Left ventricle myocardium inferior (tissue), 1 donor: ENCODE results near the gene FKBP15. TPM values are rescaled to one million over a fixed set of nuclear protein-coding genes. Genes with fewer than 3 reads are reported as not detected.

Source experiments
- DNase-seq: peaks from one replicate; pipeline ENCODE4 v3.0.0-alpha.2; 2020
- H3K27ac ChIP-seq: fragments of 200-600 bp; replicated peaks from 2 replicates; pipeline ENCODE4 v1.8.0; 2021
- H3K27me3 ChIP-seq: fragments of 200-600 bp; 2 replicates; pipeline ENCODE4 v1.8.0; 2021; ENCODE audit warnings: low read depth
- H3K36me3 ChIP-seq: fragments of 200-600 bp; 2 replicates; pipeline ENCODE4 v1.8.0; 2021
- H3K4me1 ChIP-seq: fragments of 200-600 bp; 2 replicates; pipeline ENCODE4 v1.8.0; 2021
- H3K4me3 ChIP-seq: fragments of 200-600 bp; 2 replicates; pipeline ENCODE4 v1.8.0; 2021; ENCODE audit warnings: mild to moderate bottlenecking, moderate library complexity
- H3K9me3 ChIP-seq: fragments of 200-600 bp; replicated peaks from 2 replicates; pipeline ENCODE4 v1.8.0; 2021
- intact Hi-C: fragments of 100-400 bp; cut with micrococcal nuclease; formaldehyde crosslinking; loops from one replicate; pipeline ENCODE4 v1.11.0; 2022
- total RNA-seq: library from RNA; stranded (reverse); fragmentation: NEBNext Ultra II Directional; extraction: Animal tissue kit (Norgen Biotek cat#: 25700); gene quantifications from one replicate; pipeline ENCODE4 v1.2.1, GENCODE V29; 2021
- TF ChIP-seq, protein P1 (sequence below): fragments of 200-600 bp; IDR thresholded peaks from 2 replicates; pipeline ENCODE4 v1.8.0; 2021; ENCODE audit warnings: antibody characterized with exemption, mild to moderate bottlenecking, borderline replicate concordance
- donor health status: DM: no; HTN: yes; CAD: no; lungs with severe emphysema.

Gene FKBP15
- total RNA-seq, 1 donor from 2014 or later, result 19.0 TPM

DNA sequence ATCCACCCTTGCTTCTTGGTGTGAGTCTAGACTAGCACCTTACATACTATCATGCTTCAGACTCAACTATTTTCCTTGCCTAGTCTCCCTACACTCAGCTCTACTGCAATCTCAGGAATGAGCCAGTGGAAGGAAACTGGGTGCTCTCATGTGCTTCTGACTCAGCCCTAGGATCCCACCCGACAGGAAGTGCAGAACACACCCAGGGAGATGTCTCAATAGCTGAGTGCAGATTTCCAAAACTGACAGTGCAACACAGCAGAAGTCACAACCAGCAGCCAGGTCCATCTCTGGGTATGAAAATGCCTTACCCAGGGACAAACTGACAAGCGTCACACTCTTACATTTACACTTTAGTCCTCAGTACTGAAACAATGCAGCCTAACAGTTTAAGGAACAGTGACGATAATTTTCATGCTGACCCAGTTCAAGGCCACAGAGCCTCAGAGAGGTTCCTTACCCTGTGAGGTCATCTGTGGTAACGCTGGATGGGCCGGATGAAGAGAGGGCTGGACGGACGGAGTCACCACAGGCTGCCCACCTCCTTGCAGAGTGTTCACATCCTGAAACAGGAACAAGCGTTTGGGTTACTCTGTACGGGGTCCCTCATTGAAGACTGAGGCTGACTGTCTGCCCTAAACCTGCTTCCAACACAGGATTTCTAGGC, 33.0 kb downstream of the FKBP15 start:
- intact Hi-C loops, result no loop called here
- peak; percentile 17 for DNase-seq
- TF ChIP-seq, protein P1, sequence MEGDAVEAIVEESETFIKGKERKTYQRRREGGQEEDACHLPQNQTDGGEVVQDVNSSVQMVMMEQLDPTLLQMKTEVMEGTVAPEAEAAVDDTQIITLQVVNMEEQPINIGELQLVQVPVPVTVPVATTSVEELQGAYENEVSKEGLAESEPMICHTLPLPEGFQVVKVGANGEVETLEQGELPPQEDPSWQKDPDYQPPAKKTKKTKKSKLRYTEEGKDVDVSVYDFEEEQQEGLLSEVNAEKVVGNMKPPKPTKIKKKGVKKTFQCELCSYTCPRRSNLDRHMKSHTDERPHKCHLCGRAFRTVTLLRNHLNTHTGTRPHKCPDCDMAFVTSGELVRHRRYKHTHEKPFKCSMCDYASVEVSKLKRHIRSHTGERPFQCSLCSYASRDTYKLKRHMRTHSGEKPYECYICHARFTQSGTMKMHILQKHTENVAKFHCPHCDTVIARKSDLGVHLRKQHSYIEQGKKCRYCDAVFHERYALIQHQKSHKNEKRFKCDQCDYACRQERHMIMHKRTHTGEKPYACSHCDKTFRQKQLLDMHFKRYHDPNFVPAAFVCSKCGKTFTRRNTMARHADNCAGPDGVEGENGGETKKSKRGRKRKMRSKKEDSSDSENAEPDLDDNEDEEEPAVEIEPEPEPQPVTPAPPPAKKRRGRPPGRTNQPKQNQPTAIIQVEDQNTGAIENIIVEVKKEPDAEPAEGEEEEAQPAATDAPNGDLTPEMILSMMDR, result no peak
- Histone ChIP-seq H3K4me3 (peak overlapping the region; percentile 33), H3K36me3 (peaks cover 94% of the 10 kb centered on the region), H3K4me1 (peaks cover 17% of the 10 kb centered on the region), H3K27ac (peak overlapping the region; percentile 75), H3K9me3 (no peaks in the 10 kb centered on the region), H3K27me3 (no peaks in the 10 kb centered on the region)

DNA sequence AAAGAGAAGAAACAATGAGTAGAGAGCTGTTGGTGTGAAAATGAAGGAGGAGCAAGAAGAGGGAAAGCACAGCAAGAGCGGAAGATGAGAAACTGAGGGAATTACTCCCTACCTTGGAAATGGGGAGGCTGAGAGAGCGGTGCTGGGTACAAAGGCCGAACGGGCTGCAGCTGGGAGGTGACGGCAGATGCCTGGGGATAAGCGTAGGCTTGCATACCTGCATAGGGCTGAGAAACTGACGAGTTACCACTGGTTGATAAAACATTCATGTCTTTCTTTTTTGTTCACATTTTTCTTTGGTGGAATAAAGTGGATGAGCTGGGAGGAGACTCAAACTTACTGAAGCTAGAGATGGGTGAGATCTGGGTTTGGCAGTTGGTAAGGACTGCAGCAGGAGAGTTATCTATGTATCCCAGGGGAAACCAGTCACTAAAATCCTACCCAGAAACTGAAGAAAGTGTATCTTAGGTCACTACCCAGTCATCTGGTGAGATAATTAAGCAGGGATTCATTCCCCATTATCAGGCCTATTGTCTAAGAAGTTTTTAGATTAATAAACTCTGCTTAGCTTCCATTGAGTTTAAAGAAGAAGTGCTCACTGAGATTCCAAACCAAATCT, 34.8 kb downstream of the FKBP15 start:
- Histone ChIP-seq H3K36me3 (peaks cover 95% of the 10 kb centered on the region), H3K9me3 (no peaks in the 10 kb centered on the region), H3K4me3 (no peak overlapping the region), H3K4me1 (peaks cover 17% of the 10 kb centered on the region), H3K27ac (no peak overlapping the region), H3K27me3 (no peaks in the 10 kb centered on the region)
- intact Hi-C loops, result no loop called here
- DNase-seq, result no peak
- TF ChIP-seq, protein P1, result no peak

DNA sequence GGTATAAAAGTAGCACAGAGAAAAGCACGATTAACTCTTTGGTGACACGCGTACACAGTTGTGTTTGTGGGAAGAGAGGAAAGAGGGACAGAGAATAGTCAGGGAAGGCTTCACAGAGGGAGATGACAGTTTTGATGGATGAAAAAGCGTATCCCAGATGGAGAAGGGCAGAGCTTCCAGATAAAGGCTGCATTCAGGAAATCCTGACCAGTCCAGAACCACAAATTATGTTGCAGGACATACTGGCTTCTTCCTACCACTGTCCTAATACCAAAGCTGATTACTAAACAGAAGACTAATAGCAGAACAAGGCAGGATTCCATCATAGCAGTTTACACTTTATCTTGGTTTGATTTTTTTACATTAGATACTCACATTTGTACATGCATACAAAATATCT, 35.8 kb downstream of the FKBP15 start:
- TF ChIP-seq, protein P1, result no peak
- Histone ChIP-seq H3K9me3 (no peaks in the 10 kb centered on the region), H3K36me3 (peaks cover 94% of the 10 kb centered on the region), H3K27me3 (no peaks in the 10 kb centered on the region), H3K4me1 (peaks cover 17% of the 10 kb centered on the region), H3K27ac (no peak overlapping the region), H3K4me3 (no peak overlapping the region)
- no peak for DNase-seq
- intact Hi-C loops, result no loop called here

DNA sequence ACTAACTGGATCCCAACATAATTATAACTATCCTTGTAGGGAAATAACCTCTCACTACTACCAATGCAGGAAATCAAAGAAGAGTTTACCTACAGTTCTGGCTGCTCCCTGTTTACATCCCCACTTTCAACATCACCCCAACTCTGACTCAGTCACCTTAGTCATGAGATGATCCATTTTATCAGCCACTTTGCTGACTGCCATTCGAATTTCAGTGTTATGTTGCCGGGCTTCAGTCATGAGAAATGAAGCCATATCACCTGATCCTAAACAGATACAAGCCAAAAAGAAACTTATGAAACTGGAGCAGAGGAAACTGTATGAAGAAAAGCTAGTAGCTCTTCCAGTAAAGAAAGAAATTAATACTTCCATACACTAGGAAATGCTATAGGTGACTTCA, 36.5 kb downstream of the FKBP15 start:
- intact Hi-C loops, result no loop called here
- H3K4me1 ChIP-seq, result peaks cover 23% of the 10 kb centered on the region
- TF ChIP-seq, protein P1, result no peak
- no peaks in the 10 kb centered on the region for H3K9me3 ChIP-seq
- no peaks in the 10 kb centered on the region for H3K27me3 ChIP-seq
- no peak overlapping the region for H3K4me3 ChIP-seq
- peaks cover 93% of the 10 kb centered on the region for H3K36me3 ChIP-seq
- no peak for DNase-seq
- H3K27ac ChIP-seq, result no peak overlapping the region

DNA sequence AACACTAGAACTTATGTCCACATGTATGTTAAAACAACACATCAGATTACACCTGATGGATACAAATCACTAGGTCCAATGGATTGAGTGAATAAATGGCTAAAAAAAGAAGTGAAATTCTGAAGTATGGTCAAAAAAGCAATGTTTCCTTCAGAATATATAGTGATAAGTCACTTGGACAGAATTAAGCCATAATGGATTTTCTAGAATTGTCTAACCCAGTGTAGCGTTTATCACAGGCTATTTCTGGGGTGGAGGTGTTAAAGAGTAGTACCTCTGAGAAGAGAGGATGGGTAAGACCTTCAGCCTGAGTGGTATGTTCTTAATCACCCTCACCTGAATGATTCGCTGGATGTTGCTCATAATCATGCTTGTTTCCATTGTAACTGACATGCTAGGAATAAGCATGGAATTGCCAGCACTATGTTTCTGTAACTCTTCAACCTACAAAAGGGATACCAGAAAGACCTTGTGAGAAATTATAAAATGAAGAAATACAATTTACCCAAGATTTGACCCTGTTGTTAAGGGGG, 37.1 kb downstream of the FKBP15 start:
- intact Hi-C loops, result no loop called here
- peaks cover 97% of the 10 kb centered on the region for H3K36me3 ChIP-seq

More for the DNA sequence above, 37.1 kb downstream of the FKBP15 start:
- H3K27ac ChIP-seq, result no peak overlapping the region
- TF ChIP-seq, protein P1, result no peak
- H3K4me1 ChIP-seq, result peaks cover 26% of the 10 kb centered on the region
- DNase-seq, result no peak
- H3K9me3 ChIP-seq, result no peaks in the 10 kb centered on the region
- no peaks in the 10 kb centered on the region for H3K27me3 ChIP-seq
- no peak overlapping the region for H3K4me3 ChIP-seq
